ENCODE results near the gene CRYGC.

Gene CRYGC

DNA sequence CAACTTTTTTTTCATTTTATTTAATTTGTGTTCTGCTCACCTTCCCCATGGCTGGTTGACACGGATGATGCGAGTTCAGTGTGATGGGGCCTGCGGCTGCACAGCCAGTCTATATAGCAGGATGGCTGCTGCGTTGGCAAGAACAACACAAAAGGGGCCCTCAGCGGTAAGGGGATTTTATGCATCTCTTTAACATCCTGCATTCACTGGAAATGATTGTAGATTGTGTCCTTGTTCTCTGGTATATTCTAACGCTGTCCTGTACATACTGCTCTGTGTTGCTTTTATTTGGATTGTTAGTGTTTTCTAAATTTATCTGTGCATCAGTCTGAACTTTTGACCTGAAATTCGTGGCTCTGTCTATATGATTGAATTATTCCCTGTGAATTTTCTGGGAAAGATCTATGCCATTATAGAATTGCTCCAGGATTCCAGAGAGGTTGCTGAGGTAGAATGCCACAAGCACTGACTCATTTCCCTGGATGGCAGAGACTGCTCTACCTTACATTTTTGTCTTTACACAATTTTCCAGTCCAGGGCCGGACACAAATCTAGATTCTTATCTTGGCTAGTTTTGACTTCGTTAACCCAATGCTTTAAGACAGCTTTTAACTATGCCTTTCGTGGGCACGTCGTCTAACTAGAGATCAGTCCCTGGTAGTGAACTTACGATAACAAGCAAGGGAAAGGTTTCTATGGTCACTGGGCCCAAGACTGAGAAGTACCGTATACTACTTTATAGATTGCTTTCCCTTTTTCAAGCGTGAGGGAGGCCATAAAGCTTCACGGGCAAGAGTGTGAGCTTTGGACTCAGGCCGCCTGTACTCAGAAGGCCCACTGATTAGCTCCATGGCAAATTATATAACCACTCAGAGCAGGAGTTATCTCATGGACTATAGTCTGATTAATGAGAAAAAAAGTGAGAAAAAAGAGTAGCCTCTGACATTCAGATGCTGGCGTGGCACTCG, at the start of gene CRYGC:
TSS of gene CRYGC (minus strand) at position 85 of the 968 bp plus-strand sequence. CDS start at position 49, 36 bp downstream.
- no peak within 1 kb of the TSS for H3K27ac ChIP-seq
- DNase-seq (ENCODE audit: low read depth, low spot score) = no peak

DNA sequence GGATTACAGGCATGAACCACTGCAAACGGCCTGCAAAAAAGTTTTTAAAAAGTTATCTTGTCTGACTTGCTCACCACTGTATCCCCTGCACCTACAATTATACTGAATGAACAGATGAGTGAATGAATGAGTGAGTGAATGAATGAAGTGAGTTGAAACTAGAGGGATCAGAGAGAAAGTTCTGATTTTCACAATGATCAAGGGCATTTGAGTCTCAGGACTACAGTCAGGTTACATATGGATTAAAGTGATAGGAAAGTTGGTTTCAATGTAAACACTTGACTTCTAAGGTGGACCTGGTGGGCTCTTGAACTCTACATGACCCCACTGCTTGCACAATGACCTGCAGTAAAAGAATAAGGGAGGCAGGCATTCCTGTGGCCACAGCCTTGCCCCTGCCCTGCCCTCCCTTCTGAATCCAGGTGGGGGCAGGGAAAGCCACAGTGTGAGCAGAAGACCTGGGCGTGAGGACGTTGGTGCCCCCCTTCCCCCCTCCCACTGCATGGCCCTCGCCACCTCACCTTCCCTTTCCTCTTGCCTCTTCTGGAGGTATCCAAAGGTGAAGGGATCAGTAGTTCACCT, 49.5 kb upstream of the CRYGC start:
- H3K27ac ChIP-seq = no peak overlapping the region
- DNase-seq (ENCODE audit: low read depth, low spot score) = no peak

DNA sequence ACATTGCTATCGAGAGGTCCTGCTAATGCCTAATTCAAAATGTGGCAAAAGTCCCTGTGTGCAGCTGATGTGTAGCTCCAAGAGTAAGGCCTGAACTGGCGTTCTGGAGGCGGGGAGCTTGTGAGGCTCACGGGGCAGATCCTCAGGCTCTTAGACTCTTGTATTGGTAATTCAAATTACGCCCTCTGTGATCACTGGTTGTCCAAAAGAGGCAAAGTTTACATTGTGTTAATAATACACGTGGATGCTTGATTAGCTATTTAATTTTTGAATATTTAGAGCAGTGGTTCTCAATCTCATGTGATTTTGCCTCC, 46.2 kb upstream of the CRYGC start:
- DNase-seq (ENCODE audit: low read depth, low spot score) = no peak
- no peak overlapping the region for H3K27ac ChIP-seq

- no peak overlapping the region for H3K27ac ChIP-seq
- DNase-seq (ENCODE audit: low read depth, low spot score) = peak; percentile 8
Measured at GRCh38 chr2:208175069-208175839, 45.6 kb upstream of the CRYGC start.

DNA sequence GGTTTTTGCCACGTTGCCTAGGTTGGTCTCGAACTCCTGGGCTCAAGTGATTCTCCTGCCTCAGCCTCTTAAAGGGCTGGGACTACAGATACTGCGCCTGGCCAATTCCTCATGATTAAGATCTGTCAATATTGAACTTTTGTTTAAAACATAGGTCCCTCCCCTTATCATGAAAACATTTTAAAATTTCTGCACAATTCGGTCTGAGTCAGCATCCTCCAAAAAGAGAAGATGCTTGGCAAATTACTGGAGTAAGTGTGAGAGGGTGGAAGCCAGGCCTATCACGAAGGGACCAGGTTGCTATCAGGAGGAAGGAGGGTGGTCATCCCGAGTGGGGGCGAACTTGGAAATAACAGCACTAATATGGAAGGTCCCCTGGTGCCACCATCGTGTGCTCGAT, 44.5 kb upstream of the CRYGC start:
- H3K27ac ChIP-seq = no peak overlapping the region
- no peak for DNase-seq (ENCODE audit: low read depth, low spot score)

- DNase-seq (ENCODE audit: low read depth, low spot score) = no peak
- H3K27ac ChIP-seq = no peak overlapping the region
Measured at GRCh38 chr2:208172125-208172524, 42.5 kb upstream of the CRYGC start.

- no peak for DNase-seq (ENCODE audit: low read depth, low spot score)
- no peak overlapping the region for H3K27ac ChIP-seq
Measured at GRCh38 chr2:208164951-208165755, 35.5 kb upstream of the CRYGC start.

- no peak within 1 kb of the TSS for H3K27ac ChIP-seq
- DNase-seq (ENCODE audit: low read depth, low spot score) = no peak
Measured at GRCh38 chr2:208163489-208163888, 33.9 kb upstream of the CRYGC start, which contains the start of gene CRYGA. Gene CRYGA, minus strand, starts transcription at chr2:208163589. Its CDS starts 33 bp downstream, at chr2:208163556.

- no peak for DNase-seq (ENCODE audit: low read depth, low spot score)
- H3K27ac ChIP-seq = no peak overlapping the region
Measured at GRCh38 chr2:208156439-208156838, 26.8 kb upstream of the CRYGC start.

- H3K27ac ChIP-seq = no peak overlapping the region
- DNase-seq (ENCODE audit: low read depth, low spot score) = no peak
Measured at GRCh38 chr2:208153156-208153555, 23.5 kb upstream of the CRYGC start.

- H3K27ac ChIP-seq = no peak overlapping the region
- no peak for DNase-seq (ENCODE audit: low read depth, low spot score)
Measured at GRCh38 chr2:208150956-208151355, 21.3 kb upstream of the CRYGC start.

DNA sequence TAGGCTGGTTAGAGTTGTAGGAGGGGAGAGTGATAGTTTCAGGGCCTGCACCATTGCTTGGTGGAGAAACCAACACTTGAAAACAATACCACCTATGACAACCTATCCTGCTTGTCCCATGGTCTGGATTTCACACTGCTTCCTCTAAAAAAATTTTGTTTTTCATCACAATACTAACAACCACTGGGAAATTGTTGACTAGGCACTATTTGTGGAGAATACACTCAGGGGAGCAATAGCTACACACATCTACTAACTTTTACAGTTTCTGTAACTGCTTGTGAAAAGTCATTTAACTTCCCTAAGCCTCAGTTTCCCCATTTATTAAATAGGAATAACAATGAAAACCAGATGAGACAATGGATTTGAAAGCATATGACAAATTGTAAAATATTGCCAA, 20.5 kb upstream of the CRYGC start:
- H3K27ac ChIP-seq = no peak overlapping the region
- no peak for DNase-seq (ENCODE audit: low read depth, low spot score)

DNA sequence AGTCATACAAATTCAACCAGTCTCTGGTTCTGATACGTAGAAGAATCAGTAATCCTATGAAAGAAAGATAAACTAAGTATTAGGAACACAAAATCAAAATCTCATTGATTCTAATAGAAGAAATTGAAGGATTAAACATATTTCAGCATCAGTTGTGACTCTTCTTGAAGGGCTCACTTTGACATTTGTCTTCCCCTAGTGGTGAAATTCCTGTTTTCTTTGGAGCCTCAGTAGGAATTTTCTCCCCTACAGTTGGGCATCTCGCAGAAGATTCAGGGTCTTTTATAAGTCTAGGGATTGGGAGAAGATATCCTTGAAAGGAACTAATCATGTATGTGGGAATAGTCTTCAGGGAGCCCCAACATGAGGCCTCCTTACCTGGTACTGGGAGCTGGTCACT, 19.2 kb upstream of the CRYGC start:
- no peak for DNase-seq (ENCODE audit: low read depth, low spot score)

GRCh38 chr2:208147759-208148158, 18.1 kb upstream of the CRYGC start:
- H3K27ac ChIP-seq = no peak overlapping the region
- no peak for DNase-seq (ENCODE audit: low read depth, low spot score)

More for the DNA sequence above, 19.2 kb upstream of the CRYGC start:
- no peak overlapping the region for H3K27ac ChIP-seq

DNA sequence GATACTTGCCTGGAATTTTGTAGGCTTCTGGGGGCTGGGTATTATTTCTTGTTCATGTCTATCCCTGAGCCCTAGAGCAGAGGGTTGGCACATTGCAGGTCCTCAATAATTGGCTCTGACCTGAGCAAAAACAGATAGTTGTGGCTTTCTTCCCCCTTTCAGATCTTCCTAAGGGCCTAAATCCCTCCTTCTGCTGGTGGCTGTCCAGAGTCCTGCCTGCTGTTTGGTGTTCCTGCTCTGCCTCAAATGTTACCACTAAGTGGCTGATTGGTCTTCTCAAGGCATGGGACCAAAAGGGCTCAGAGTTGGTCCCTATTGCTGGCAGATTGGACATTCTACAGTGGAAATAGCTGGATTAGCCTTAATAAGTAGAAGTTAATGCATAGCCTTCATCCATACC, 17.4 kb upstream of the CRYGC start:
- DNase-seq (ENCODE audit: low read depth, low spot score) = no peak
- H3K27ac ChIP-seq = no peak overlapping the region

DNA sequence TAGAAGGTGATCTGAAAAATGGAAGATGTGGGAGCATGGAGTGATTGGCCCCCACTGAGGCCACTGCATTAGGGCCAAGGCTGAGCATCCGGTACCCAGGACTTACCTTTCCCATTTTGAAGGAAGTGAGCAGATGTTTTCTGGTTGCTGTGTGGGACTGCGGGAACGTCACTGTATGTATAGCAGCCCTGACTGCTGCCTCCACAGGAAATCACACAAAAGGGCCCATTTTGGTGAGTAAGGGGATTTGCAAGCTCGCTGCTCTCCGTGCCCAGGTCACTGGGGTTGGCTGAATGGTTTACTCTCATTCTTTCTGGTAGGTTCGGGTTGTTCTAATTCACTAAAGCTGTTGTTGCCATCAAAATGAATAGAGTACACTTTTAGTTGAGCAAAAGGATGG, 16.4 kb upstream of the CRYGC start, which contains the start of gene CRYGB:
TSS of gene CRYGB (minus strand) at position 153 of the 400 bp plus-strand sequence. CDS start at position 115, 38 bp downstream.
- H3K27ac ChIP-seq = no peak within 1 kb of the TSS
- no peak for DNase-seq (ENCODE audit: low read depth, low spot score)

DNA sequence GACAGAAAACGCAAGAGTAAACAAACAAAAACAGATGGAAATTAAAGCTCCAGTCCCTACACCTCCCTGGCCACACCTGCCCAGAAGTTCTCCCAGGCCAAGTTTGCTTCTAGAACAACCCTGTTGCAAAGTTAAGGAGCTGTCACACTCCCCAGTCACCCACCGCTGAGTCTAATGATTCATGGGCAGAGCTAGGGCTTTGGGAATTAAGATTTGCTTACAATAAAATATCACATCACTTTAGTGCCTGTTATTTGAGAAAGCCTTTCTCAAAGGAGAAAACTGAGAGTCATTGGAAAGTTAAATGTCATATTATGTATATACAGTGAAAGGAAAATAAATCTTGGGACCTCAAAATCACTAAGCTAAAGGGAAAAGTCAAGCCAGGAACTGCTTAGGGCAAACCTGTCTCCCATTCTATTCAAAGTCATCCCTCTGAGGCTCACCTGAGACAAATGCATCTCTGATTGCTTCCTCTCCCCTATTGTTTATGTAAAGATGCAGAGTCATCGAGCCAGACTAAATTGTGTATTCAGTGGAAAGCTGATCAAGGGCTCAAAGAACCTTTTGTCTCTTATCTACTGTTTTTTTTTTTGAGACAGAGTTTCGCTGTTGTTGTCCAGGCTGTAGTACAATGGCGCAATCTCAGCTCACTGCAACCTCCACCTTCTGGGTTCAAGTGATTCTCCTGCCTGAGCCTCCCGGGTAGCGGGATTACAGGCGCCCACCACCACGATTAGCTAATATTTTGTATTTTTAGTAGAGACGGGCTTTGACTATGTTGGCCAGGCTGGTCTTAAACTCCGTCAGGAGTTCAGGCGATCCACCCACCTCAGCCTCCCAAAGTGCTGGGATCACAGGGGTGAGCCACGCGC, 13.5 kb upstream of the CRYGC start:
- DNase-seq (ENCODE audit: low read depth, low spot score) = no peak
- H3K27ac ChIP-seq = no peak overlapping the region

- no peak for DNase-seq (ENCODE audit: low read depth, low spot score)
- H3K27ac ChIP-seq = no peak overlapping the region
Measured at GRCh38 chr2:208142240-208142924, 12.8 kb upstream of the CRYGC start.

Measured in epithelial cell of prostate (primary cell).